ENCODE measurements around the gene STXBP5L.
"Not testable (repeated sequence)": the region's sequence is repeated elsewhere in the genome, so short reads cannot be mapped to it uniquely, and the experiment has no call there.

STXBP5L gene

GRCh38 chr3:121063628-121064027 is 155.6 kb downstream of the STXBP5L start:
- DNase-seq, result no peak

GRCh38 chr3:121064121-121064520 is 156.1 kb downstream of the STXBP5L start:
- no peak for DNase-seq

GRCh38 chr3:121072133-121072532 is 164.1 kb downstream of the STXBP5L start:
- peak; percentile 55 for DNase-seq

GRCh38 chr3:121073011-121073410 is 165.0 kb downstream of the STXBP5L start:
- no peak for DNase-seq

- DNase-seq, result no peak
Measured at GRCh38 chr3:121075191-121075590, 167.2 kb downstream of the STXBP5L start.

GRCh38 chr3:121078378-121079101 is 170.5 kb downstream of the STXBP5L start:
- not testable (repeated sequence) for DNase-seq

GRCh38 chr3:121096953-121097352 is 188.9 kb downstream of the STXBP5L start:
- DNase-seq, result no peak

GRCh38 chr3:121111086-121111485 is 203.1 kb downstream of the STXBP5L start:
- DNase-seq, result not testable (repeated sequence)

- DNase-seq, result no peak
Measured at GRCh38 chr3:121111914-121112612, 204.1 kb downstream of the STXBP5L start.

- no peak for DNase-seq
Measured at GRCh38 chr3:121126033-121126706, 218.2 kb downstream of the STXBP5L start.

- no peak for DNase-seq
Measured at GRCh38 chr3:121126707-121127035, 218.7 kb downstream of the STXBP5L start.

GRCh38 chr3:121152573-121152972 is 244.6 kb downstream of the STXBP5L start:
- DNase-seq, result no peak

GRCh38 chr3:121153851-121154250 is 245.8 kb downstream of the STXBP5L start:
- DNase-seq, result no peak

GRCh38 chr3:121155028-121155427 is 247.0 kb downstream of the STXBP5L start:
- DNase-seq, result no peak

GRCh38 chr3:121165397-121165837 is 257.4 kb downstream of the STXBP5L start:
- DNase-seq, result no peak

GRCh38 chr3:121167374-121168139 is 259.6 kb downstream of the STXBP5L start:
- no peak for DNase-seq

GRCh38 chr3:121175083-121175482 is 267.1 kb downstream of the STXBP5L start:
- no peak for DNase-seq

GRCh38 chr3:121190626-121191025 is 282.6 kb downstream of the STXBP5L start:
- DNase-seq, result not testable (repeated sequence)

GRCh38 chr3:121202573-121202972 is 294.6 kb downstream of the STXBP5L start:
- DNase-seq, result no peak

GRCh38 chr3:121223116-121223515 is 315.1 kb downstream of the STXBP5L start:
- no peak for DNase-seq

- DNase-seq, result no peak
Measured at GRCh38 chr3:121228971-121229370, 321.0 kb downstream of the STXBP5L start.

- not testable (repeated sequence) for DNase-seq
Measured at GRCh38 chr3:121230194-121230593, 322.2 kb downstream of the STXBP5L start.

GRCh38 chr3:121231872-121232271 is 323.9 kb downstream of the STXBP5L start:
- no peak for DNase-seq
